CD4-positive, alpha-beta T cell treated with Interleukin-17A for 4 hours (primary cell): ENCODE results near the gene SPATS2.
"Not testable (repeated sequence)": the region's sequence is repeated elsewhere in the genome, so short reads cannot be mapped to it uniquely, and the experiment has no call there.

ENCODE experiments used
- DNase-seq: peaks from one replicate; pipeline ENCODE4 v3.0.0-alpha.2; 2020; ENCODE audit warnings: mixed read lengths

The SPATS2 gene

DNA sequence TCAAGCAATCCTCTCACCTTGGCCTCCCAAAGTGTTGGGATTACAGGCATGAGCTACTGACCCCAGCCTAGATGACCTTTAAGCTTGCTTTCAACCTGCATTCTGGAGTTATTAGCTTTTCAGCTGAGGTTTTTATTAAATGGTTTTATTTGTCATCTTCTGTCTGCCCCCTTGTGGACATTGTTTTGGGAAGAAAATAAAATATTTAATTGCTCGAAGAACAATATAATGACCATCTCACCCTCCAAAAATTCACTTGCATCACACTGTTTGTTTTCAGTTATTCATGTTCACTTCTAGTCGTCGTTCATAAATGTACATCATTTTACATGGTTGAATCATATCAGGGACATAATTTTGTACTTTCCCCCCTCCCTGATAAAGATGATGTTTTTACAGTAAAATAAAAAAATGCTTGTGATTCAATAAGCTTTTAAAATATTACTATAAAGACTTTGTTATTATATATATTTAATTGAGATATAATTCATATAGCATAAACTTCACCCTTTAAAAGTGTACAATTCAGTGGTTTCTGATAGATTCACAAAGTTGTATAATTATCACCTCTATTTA is 10.1 kb upstream of the SPATS2 start:
- no peak for DNase-seq

DNA sequence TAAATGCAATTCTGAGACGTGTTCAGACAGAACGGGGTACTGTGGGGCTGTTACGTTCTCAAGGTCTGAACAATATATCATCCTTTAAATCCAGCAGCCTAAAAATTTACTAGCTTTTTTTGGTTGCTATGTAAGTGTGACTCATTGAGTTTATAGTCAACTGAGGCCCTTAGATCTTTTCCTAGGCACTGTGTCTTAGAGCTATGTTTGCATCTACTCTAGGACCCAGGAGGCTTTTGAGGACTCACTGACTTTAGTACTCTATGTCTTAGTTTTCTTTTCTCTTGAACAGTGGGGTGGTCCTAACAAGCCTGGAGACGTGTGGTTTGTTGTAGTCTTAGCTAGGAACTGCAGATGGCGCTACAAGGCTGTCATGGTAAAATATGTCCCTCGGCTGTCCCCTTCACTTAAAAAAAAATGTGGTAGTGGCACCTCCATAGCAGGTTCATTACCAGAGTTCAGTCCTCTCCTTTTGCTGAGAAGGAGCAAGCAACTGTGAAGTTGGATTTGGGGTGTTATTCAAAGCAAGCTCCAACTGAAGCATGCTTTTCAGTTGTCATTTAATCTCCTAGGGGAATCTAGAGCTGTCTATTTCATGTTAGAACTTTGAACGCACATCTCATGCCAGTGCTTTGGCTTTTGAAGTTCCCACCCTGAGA is 8.7 kb upstream of the SPATS2 start:
- peak; percentile 68 for DNase-seq

DNA sequence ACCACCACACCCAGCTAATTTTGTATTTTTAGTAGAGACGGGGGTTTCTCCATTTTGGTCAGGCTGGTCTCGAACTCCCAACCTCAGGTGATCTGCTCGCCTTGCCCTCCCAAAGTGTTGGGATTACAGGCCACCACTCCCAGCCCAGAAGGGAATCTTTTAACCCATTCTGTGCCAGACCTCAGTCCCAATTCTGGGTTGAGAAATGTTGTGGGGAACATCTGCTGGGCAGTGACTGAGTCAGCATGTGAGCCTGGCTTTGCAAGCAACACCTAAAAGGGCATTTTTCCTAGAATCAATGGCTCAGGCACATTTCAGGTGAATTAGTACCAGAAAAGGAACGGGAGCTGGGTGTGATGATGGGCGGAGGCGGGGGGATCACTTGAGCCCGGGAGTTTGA is 7.6 kb upstream of the SPATS2 start:
- DNase-seq: no peak

DNA sequence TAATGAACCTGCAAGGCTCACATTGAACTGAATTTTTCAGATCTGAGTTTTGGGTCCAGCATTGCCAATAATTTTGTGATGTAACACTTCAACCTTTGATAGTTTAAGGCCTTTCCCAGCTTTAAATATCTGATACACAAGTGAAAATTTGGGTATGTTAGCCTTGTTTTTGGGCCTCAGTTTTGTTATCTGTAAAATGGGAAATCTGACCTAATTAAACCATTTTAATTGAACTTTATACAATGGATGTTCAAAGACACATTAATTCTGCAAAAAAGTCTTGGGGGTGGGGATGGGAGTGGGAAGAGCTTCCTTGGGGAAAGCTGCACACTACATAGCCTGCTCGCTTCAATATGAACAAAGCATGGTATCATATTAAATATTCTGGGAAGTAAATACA is 5.2 kb upstream of the SPATS2 start:
- DNase-seq: no peak

DNA sequence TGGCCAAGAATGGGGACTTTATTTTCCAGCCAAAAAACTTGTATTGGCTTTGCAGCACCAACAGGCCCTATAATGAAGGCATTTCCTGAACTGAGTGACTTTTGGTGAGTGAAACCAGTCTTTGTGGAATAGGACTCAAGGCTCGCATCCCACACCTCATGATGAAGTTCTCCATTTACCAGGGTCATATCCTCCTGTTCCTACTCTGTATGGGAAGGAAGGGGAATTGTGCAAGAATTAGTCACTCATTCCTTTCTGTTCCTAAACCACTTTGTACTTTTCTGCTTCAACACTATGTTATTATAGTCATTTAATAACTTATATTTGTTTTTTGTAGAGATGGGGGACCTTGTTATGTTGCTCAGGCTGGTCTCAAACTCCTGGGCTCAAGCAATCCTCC is 2.3 kb upstream of the SPATS2 start:
- DNase-seq: no peak

DNA sequence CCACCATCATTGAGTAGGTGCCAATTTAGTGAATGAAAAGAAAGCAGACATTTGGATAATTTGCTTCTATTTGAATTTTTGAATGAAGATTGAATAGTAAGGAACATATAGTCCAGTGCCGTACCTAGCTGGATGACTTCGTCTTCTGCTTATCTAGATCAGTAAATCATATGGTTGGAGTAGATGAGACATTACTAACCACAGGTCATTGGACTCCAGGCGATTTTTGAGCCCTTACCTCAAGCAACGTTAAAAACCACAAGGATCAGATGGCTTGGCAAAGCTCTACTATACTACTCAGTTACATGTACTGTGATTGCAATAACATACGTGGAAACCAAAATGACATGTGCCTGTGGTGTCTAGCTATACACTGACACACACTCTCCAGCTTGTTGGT is 1.7 kb upstream of the SPATS2 start:
- DNase-seq: no peak

DNA sequence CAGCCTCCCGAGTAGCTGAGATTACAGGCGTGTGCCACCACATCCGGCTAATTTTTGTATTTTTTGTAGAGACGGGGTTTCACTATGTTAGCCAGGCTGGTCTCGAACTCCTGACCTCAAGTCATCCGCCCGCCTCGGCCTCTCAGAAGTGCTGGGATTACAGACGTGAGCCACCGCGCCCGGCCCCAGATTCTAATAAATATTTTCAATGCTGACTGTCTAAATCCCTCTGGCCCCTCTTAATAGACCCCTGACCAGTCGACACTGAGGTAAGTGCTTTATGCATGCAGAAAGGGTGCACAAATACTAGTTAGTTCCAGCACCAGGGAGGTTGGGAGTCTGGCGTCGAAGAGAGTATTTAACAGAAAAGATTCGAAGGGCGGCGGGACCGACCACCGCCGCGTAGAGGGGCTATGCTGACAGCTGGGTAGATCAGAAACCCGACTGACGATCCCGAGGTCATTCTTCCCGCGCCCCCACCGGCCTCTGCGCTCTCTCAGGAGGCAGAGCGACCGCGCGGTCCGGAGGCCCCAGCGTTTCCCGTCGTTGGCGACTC is 1.1 kb upstream of the SPATS2 start:
- no peak for DNase-seq

DNA sequence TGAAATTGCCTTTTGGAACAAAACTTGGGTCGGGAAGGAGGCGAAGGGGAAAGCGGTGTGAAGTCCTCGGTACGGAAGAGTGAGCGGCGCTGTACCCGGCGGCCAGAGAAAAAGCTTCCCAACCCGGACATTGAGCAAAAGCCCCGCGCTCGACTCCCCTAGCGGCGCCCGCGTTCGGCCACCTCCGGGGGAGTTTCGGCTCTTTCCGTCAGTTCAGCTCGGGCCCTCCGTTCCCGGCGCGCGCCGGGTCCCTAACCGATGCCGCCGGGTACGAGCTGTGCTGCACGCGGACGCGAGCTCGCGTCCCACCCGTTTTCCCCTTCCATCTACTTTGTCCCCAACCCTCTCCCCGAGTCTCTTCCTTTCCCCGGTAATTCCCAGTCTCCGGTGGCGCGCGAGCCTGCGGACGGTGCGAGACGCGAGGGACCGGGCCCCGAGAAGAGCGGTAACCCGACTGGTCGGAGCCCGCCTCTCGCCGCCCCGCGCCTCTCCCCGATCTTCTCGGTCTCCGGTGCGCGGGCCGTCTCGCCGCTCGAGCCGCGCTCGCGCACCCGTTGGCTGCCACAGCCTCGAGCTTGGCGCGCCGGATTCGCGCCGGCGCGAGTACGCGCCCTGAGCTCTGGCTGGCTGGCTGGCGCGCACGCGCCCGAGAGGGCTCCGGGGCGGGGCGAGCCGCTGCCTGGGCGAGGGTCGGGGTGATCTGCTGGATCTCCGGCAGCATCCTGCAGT is 446 bp upstream of the SPATS2 start:
- peak; percentile 87 for DNase-seq

DNA sequence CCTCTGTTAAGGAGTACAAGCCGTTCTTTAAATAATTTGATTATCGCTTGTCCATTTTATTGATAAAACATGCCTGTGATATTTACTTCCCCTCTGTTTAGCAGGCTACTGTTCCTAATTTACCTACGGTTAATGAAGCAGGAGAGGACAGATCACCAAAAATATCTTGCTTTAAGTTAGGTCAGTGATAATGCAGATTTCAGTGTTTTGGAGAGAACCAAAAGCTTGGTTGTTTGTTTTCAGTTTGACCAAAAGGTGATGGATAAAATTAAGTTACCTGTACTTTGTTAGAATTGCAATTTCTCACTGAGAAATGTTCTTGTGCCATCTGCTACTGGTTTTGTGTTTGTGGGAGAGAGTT is 958 bp downstream of the SPATS2 start:
- no peak for DNase-seq

DNA sequence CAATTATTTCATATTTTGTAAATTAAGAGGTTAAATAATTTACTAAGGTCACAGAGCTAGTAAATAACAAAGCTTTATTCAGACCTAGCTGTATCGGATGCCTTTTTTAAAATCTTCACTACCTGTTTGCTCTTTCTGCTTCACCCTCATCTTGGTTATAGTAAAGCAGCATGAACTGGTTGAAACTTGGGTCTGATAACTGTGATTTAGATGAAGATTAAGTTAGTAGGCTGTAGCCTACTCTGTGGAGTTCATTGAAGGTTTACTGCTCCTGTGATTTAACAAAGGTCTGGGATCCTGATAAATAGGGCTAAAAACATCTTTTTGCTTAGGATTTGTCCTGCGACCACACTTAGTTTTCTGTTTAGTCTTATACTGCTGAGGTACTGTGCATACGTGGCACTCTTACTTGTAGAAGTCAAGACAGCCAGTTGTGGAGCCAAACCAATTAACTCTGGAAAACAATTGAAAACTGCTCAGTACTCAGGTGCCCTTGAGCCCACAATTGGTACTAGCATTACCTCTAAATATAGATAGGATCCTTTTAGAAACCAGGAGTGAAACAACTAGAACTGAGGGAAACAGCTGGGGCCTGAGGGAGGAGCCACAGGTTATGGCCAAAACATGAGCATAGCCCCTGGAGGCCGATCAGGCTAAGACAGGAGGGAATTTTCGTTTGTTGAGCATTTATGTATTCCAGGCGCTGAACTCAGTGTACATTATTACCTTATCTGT is 2.3 kb downstream of the SPATS2 start:
- peak; percentile 21 for DNase-seq

DNA sequence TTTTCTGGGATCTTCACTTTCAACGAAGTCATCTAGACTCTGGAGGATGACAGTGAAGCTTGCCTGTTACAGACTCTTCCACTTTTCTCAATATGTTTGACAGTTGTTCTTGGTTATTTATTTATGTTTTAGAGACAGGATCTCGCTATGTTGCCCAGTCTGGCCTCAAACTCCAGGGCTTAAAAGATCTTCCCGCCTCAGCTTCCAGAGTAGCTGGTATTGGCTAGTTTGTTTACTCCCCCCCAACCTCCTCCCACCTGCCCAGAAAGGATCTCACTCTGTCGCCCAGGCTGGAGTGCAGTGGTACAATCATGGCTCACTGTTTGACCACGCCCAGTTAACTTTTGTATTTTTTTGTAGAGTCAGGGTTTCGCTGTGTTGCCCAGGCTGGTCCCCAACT is 3.3 kb downstream of the SPATS2 start:
- DNase-seq: no peak

DNA sequence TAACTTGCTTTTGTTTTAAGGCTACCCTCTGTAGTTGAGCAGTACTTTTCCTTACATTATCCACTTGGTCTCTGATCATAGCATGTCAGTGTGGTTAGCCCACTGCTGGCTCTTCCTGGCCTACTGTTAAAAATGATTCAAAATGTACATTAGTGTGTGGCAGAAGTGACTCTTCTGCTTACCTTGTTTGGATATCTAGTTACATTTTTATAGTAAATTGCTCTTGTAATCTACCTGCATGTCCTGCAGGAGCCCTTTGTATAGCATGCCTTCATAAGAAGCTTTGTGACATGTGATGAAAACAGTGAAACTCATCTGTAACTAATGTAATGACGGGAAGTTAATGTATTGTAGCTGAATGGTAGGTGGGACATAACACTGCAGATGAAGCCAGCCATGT is 8.1 kb downstream of the SPATS2 start:
- DNase-seq: no peak

DNA sequence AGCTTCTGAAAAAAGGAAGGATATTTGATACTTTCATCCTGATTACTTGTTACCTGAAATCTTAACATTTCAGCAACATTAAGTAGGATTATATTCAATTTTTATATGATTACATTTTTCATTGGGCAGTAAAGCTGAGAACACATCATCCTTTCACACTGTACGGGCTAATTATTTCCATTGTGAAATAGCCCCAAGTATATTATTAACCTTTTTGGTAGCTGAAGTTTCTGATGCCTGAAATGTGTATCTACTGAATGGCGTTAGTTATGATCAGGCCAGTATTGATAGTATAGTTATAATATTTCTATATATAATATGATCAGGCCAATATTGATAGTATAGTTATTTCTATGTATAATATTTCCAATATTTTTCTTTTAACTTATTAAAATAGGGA is 10.1 kb downstream of the SPATS2 start:
- DNase-seq: no peak

DNA sequence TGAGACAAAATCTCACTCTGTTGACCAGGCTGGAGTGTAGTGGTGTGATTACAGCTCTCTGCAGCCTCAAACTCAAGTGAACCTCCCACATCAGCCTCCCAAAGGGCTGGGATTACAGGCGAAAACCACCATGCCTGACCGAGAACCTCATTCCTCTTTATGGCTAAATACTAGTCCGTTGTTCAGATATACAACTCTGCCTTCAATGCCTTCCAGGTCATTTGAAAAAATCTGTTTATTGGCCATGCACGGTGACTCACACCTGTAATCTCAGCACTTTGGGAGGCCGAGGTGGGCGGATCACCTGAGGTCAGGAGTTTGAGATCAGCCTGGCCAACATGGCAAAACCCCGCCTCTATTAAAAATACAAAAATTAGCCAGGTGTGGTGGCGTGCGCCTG is 12.9 kb downstream of the SPATS2 start:
- DNase-seq: not testable (repeated sequence)

DNA sequence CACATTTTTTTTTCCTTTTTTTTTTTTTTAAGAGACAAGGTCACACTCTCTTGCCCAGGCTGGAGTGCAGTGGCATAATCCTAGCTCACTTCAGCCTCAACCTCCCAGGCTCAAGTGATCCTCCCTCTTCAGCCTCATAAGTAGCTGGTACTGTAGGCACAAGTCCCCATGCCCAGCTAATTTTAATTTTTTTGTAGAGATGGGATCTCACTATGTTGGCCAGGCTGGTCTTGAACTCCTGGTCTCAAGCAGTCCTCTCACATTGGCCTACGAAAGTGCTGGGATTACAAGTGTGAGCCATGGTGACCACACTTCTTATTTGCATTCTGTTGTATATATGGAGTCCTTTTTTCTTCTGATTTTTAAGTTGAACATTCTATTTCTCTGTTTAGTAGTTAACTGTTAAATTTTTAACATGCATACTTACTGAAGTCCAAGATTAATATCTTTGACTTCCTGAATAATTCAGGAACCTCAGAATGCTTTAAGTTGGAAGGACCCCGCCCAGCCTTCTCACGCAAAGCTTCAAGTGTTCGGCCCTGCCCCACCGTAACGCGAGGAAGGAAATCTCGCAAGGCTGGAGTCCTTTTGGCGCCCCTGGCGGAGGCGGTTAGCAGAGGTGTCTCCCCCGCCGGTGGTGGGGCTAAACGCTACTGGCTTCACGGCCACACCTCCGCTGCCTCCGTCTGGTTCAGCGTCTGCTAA is 21.6 kb downstream of the SPATS2 start:
- DNase-seq: peak; percentile 79

DNA sequence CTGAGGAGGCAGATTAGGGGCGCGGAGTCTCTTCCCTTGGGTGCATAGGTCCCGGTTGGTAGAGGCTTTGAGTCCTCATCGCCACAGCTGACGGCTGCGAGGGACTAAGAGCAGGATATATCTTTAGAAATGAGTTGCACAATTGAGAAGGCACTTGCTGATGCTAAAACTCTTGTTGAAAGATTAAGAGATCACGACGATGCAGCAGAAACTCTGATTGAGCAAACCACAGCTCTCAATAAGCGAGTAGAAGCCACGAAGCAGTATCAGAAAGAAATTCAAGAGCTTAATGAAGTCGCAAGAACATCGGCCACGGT is 22.1 kb downstream of the SPATS2 start:
- no peak for DNase-seq

DNA sequence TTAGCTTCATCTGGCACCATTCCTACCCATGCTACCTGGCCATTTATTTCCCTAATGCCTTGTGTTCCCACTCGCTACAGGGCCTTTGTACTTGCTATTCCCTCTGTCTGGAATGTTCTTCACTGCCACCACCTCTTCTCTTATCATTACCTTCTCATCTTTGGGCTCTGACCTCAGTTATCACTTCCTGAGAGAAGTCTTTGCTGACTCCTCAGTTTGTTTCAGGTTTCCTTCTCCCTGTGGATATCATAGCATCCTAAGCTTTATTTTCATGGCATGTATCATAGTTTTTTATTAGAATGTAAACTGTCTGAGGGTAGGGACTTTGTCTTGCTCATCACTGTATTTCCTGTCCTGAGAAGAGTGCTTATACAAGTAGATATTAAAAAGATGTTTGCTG is 29.7 kb downstream of the SPATS2 start:
- DNase-seq: no peak

DNA sequence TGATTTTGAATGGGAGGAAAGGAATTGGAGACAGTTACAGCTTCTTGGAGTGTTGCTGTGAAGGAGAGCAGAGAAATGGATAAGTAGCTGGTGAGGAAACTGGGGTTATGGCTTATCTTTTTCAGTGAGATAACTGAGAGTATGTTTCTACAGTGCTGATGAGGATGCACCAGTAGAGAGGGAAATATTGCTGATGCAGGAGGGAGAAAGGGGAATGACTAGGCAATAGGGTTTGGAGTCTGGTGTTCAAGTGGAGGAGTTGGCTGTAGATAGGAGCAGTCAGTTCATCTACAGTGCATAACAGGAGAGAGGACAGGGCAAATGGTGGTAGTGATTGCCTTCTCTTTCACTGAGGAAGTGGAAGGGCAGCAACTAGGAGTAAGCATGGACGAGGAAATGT is 33.0 kb downstream of the SPATS2 start:
- DNase-seq: no peak

DNA sequence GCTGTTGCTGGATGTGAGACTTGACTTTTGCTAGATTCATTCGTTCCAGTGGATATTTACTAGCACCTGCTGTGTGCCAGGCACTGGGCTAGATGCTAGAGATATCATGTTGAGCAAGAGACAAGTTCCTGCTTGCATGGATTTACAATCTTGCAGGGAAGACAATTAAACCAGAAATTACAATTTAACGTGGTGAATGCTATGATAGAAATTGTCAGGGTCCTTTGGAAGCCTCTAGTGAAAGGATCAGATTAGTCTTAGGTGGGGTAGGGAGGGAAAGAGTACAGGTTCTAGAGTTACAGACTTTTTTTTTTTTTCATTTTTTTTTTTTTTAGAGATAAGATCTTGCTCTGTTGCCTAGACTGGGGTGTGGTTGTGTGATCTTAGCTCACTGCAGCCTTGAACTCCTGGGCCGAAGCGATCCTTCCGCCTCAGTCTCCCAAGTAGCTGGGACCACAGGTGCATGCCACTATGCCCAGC is 36.7 kb downstream of the SPATS2 start:
- peak; percentile 5 for DNase-seq

DNA sequence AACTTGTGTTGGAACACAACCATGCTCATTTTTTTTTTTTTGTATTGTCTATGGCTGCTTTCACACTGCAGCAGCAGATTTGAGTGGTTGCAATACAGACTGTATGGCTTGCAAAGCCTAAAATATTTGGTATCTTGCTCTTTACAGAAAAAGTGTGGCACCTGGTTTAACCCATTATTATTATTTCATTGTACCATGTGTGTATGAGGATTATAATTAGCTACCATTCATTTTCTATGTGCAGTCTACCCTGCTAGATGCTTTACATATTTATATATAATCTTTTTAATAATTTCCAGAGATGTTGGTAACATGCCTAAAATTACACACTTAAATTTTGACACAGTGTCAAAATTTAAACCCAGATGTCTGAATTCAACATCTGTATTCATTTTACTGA is 37.7 kb downstream of the SPATS2 start:
- DNase-seq: no peak

DNA sequence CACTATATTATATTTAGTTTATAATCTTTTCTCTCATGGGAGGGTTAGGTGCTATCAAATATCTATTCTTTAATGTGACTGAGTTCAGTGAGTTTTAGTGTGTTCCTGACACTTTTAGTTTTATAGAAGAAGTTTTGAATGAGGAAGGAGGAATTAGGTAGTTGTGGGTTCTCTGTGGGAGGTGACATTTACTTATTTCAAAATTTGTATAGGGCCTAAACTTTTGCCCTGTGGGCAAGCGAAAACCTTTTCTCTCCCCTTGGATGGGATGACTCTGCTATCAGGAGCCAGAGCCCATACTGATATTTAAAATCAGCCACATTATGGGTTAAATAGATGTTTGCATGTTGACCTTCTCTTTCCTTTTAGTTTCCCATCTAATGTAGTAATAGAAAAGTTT is 43.6 kb downstream of the SPATS2 start:
- no peak for DNase-seq

DNA sequence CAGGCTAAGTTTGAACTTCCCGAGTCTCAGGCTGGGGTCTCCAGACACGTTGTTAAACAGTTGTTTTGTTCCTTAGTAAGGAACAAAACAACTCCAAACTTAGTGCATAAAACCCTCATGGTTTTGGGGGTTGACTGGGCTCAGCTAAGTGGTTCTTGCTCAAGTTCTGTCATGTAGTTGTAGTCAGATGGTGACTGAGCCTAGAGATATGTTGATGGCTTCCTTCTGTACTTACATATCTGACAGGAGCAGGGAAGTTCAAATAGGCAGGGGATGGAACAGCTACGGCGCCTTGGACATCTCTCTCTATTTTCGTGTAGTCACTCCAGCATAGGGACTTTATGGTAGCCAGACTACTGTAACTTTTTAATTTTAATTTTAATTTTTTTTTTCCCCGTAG is 45.7 kb downstream of the SPATS2 start:
- DNase-seq: no peak

DNA sequence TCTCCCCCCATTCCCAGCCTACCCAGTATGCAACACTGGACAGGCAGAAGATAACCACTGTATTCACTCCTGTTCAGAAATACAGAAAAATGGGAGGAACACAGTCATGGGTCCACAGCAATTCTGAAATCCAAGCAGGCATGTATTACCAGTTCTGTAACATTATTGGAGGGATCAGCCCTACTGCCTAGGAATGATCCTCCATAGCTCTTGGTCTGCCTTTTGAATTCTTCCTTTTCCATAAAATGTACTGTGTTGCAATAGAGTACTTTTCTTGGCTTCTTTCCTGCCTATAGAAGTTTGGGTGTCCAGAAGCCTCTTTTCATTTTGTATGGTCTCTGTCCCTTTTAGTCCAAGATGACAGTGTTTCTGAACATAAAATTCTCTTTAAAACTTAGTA is 46.5 kb downstream of the SPATS2 start:
- DNase-seq: no peak
